ENCODE data around the gene ZFP3.
"Not testable (repeated sequence)": the region's sequence is repeated elsewhere in the genome, so short reads cannot be mapped to it uniquely, and the experiment has no call there.

Gene ZFP3

DNA sequence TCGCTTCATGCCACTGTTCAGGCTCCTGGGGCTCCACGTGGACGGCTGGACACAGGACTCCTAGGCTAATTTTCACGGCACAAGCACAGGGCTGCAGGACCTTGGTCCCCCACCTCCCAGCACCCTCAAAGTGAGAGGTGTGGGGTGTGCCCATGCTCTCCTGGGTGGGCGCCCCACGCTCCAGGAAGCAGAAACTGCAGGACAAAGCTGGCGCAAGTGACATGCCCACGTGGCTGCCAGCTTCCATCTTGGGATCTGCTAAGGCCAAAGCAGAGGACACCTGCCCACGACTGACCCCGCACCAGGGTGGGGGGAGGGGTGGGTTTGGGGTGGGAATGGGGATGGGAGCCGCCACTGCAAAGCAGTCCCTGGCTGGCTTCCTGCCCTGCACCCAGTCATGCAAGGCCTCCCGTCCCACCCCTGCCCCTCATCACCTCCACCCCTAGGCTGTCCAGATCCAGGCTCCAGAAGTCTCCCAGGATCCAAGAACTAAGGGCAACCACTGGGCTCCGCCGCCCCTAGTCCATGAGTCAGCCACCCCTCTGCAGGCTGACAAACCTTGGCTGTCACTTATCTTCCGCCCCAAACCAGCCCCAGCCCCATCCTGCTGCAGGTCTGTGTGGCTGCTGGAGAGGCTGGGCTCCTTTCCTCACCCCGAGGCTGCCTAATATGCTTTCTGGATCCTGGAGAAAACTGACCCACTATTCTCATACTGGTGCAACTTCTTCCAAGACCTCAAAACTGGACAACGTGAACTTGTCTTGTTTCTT, 48.6 kb downstream of the ZFP3 start:
- no peak for FAIRE-seq

DNA sequence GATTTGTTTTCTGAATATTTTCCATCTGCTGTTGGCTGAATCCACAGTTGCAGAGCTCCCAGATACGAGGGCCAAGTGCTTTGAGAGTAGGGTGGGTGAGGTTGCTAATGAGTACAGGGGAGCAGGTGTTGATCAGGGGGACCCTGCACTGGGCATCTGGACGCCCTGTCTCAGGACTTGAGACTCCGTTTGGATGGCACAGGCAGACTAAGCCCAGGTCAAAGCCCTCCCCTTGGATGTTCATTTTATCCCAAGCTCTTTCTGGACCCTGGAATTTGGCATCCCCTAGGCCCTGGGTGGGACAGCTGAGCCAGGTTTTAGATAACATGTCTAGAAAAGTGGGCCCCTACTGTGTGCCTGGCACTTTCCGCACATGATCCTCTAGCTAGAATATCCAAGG, 49.6 kb downstream of the ZFP3 start:
- FAIRE-seq: no peak

DNA sequence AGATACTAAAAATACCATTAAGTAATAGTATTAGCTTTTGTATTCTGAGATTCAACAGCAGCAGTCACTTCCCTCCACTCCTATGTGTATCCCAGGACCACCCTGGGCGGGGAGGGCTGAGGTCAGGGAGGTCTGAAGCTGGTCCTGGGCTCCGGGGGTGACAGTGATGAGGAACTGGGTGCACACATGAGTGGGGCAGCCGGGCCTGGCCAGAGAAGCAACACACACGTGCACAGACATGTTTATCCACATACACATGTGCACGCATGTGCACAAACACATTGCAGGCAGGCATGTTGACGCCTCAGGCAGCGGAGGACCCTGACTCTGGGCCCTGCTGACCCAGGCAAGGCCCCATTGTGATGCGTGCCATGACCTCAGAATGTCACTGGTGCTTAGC, 50.1 kb downstream of the ZFP3 start:
- FAIRE-seq: not testable (repeated sequence)

DNA sequence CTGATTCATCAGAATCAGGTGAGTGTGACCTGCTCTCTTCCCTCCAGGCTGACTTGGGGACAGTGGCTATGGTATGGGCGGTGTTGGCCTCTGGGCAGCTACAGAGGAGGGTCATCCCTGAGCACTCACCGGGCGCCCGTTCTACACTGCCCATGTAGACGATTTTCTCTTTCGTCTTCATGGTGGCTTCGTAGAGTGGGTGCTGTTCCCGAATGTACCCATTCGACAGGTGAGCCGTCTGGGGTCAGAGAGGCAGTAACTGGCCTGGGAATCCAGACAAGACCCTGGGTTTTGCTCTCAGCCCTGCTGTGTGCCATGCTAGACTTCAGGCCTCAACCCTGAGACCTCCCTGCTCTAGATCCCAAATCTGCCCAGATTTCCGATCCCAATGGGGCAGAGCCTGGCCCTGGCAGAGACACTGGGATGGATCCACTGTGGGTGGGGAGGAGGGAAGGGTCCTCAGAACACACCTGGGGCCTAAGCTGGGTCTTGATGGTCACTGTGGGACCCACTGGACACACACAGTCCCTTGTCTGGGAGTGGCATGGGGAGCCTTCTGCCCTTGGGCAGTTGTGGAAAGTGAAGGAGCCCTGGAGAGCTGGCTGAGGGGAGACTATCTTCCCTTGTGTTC, 50.8 kb downstream of the ZFP3 start:
- FAIRE-seq: no peak

DNA sequence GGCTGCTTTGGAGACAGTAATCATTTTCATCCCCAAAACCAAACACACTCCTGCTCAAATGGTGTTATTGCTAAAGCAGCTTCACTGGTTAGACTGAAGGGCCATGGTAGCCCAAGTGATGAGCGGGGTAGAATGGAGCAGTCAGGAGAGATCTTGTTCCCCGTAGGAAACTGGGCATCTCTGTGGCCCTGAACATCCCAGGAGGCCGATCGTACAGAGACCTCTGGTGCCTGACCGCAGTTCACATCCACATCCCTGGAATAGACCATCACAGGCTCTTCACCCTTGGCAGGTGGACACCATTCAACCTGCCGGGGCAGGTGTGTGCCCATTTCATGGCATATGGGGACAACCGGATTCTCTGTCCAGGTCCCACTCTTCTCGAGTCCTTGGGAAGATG, 51.5 kb downstream of the ZFP3 start:
- not testable (repeated sequence) for FAIRE-seq

DNA sequence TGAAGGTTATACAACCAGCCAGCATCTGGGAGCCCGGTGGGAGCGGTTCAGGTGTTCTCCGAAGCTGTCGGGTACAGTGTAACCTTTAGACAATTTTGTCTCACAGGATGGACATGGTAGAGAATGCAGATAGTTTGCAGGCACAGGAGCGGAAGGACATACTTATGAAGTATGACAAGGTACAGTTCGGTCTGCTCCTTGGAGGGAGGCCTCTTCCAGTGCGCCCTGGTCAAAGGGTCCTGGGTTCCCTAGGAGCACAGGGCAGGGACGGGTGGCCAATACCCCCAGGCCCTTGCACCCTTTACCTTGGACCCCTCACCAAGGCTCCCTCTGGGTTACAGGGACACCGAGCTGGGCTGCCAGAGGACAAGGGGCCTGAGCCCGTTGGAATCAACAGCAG, 52.0 kb downstream of the ZFP3 start:
- not testable (repeated sequence) for FAIRE-seq

DNA sequence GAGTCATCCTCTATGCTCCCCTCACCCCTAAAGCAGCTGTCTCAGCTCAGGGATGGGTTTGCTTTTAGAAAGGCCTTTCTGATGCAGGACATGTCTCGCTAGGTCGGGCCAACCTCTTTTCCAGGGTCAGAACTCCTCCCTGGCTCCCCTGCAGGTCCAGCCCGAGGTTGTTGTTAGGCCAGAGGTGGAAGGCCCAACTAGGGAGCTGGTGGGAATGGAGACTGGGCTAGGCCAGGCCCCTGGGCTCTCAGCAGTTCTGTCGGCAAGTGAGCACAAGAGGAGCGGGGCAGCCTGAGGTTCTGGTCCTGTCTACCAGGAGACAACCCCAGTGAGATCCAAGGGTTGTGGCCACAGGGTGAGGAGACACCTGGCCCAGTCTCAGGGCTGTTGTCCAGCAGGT, 52.4 kb downstream of the ZFP3 start:
- not testable (repeated sequence) for FAIRE-seq

DNA sequence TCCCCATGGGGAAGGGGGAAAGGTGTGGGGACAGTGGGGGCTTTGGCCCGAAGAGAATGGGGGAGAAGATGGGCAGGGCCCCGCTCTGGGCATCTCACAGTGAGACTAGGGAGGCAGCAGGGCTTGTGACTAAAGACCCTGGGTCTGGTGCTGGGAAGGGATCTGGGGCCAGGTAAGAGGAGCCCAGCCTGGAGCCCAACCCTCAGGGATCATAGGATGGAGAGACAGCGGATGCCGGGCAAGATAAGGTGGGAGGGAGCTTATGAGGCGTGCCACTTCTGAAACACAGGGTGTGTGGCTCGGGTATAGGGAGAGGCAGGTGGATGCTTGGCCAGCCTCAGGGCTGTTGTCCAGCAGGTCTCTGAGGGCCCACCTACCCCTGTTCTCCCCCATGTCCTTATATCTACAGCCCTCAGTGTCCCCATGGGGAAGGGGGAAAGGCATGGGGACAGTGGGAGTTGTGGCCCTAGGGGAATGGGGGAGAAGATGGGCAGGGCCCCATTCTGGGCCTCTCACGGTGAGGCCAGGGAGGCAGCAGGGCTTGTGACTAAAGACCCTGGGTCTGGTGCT, 53.0 kb downstream of the ZFP3 start:
- FAIRE-seq: no peak

DNA sequence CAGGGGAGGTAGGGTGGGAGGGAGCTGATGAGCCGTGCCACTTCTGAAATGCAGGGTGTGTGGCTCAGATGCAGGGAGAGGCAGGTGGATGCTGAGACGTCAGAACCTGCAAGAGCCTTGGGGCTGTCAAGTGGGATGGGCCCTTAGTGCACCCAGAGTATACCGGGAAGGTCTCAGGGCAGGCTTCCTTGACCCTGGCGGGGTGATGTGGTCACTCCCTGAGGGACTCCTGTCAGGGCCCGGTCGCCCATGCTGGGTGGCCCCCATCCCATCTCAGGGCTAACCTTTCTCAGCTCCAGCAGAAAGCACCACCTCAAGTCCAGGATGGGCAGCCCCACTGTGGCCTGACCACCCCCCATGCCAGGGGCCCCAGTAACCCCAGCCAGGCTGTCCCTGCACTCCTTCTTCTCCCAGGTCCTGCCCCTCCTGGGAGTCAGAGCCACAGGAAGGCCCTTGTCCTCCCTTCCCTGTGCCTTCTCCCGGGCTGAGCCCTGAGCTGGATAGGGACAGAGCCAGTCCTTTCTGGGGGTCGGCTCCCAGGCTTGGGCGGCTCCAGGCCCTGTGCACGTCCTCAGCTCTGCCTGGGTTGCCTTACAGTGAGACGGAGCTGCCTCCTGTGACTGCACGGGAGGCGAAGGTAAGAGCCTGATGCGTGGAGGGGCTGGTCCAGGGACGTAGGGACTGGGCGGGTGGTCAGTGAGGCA, 53.7 kb downstream of the ZFP3 start:
- FAIRE-seq: not testable (repeated sequence)

DNA sequence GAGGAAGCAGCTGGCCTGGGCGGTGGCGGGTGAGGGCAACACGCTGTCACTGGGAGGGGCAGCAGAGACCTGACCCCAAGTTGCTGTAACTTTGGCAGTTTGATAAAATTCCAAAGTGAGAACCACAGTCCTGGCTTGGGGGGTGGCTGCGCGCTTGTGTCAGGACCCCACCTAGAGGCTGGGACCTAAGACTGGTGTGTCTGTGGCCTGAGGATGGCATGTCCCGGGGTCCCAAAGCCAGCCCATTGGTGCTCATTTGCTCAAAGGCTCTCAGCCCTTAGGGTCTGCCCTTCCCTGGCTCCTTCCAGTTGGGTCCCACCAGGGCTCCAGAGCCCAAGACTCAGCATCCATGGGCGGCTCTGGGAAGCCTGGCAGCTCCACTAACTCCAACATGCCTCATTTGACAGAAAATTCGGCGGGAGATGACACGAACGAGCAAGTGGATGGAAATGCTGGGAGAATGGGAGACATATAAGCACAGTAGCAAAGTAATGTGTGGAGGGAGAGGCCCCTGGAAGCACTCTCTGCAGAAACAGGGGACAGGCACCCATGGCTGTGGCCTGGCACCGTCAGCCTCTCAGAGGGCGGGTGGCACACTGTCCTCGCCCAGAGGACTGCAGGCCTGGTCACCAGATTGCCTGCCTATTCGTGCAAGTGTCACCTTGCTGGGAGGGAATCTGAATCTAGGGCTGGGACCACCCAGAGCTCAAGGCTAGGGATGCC, 54.4 kb downstream of the ZFP3 start:
- not testable (repeated sequence) for FAIRE-seq

DNA sequence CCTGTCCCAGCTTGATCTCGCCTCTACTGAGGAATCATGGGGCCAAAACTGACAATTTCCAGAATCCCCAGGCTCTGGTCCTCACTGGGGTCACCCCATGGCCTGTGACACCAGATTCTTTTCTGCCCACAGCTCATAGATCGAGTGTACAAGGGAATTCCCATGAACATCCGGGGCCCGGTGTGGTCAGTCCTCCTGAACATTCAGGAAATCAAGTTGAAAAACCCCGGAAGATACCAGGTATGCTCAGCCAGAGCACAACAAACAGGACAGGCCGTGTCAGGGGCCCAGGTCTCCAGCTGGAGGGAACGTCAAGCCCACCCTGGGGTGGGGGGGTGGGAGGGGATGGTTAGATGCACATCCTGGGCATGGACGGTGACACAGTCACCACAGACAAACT, 55.0 kb downstream of the ZFP3 start:
- FAIRE-seq: no peak

DNA sequence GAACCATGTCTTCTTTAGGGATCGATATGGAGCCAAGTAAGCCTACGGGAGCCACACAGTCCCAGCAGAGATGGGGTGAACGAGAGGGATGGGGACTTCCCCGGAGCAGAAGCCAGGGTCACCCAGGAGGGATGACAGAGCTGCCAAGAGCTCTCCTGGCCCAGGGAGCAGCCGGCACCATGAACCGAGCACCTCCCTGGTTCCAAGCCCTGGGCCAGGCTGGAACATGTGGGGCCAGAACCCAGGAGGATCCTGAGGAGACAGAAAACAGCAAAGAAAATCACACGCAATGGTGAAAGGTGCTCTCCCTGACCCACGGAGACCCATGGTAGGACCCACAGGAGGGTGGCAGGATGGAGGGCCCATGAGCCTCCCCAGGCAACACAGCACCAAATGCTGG, 55.7 kb downstream of the ZFP3 start:
- not testable (repeated sequence) for FAIRE-seq

DNA sequence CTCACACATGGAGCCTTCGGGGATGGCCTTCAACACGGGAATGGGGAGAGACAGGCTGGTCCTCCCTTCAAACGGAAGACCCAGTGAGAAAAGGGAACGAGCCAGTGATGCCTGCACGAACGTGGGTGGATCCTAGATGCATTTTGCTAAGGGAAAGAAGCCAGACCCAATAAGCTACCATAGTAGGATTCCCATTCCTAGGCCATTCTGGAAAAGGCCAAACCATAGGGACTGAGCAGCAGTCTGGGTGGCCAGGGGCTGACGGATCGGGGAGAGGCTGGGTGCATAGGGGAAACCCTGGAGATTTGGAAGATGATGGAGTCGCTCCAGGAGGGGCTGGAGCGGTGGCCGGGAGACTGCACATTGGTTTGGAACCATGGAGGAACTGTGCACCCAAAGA, 56.3 kb downstream of the ZFP3 start:
- not testable (repeated sequence) for FAIRE-seq

DNA sequence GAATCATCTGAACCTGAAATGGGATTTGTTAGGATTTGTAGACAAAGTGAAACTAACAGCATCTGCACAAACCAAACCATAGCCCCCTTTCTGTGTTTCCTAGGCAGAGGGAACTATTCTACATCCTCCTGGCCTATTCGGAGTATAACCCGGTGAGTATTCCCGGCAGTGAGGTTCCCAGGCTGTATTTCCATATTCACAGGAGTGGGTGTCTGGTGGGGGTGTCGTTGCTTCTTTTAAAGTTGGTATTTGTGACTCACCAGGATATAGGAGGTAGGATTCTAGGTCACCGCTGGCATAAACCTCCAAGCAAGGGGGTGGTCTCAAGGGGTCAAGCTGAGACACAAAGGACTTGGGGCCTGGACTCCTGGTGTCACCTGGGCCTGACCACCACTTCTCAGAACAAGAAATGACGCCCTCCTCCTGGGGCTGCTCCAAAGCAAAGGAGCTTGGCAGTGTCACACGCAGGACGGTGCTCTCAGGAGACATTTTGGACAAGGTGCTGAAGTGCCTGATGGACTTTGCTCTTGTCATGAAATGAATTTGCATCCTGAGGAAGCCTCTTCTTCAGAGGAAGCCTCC, 57.0 kb downstream of the ZFP3 start:
- not testable (repeated sequence) for FAIRE-seq

DNA sequence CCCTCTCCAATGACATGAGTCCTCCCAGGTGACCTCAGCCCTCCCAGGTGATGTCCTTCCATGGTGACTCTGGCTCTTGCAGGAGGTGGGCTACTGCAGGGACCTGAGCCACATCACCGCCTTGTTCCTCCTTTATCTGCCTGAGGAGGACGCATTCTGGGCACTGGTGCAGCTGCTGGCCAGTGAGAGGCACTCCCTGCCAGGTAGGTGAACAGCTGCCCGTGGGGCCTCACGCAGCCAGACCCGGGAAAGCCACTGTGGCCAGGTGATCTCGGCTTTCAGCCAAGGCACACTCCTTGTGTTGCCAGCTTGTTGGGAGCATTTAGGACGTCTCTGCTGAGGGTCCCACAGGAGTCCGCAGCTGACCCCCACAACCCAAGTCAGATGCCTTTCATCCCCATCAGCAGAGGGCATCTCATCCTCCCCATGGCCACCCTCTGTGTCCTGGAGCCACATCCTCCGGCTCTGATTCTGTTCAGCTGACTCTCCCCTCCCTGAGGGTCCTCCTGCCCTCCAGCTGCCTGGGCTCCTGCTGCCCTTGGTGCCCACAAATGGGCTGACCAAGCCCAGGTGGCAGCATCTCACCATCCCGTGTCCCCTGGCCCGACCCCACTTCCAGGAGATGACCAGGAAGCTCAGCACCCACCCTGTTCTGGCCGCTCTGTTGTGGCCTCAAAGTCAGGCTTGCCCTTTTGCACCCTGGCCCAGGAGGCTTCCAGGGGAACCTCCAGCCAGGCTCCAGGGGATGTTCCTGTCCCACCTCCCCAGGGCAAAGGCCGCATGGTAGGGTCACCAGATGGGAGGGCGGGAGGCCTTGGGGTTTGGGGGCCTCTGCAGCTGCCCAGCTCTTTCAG, 57.7 kb downstream of the ZFP3 start:
- FAIRE-seq: no peak

DNA sequence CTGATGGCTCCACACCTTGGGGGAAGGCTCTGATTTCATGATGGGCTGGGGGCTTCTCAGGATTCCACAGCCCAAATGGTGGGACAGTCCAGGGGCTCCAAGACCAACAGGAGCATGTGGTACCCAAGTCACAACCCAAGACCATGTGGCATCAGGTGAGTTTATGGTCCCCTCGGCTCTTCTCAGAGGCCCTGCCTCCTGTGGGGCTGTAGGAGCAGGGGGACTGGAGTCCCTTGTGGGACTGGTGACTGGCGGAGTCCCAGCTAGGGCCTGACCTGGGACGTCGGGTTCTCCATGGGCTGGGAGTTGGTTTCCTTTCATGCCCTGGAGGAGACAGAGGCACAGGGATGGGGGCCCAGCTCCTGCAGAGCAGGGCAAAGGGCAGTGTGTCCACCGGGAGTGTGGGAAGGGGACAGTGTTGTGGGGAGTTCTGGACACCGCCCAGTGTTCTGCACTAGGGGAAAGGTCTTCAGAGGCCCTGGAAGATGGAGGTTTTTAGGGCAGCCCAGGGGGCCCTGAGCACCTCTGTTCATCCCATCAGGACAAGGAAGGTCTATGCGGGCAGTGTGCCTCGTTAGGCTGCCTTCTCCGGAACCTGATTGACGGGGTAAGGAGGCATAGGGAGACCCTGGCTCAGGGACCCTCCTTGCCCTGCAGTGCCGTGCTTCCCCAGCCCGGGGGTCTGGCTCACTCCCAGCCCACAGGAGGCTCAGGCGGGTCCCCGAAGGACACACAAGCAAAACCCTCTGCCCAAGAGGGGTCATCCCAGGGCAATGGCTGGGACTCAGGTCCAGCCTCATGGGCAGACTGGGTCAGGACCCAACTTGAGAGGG, 58.5 kb downstream of the ZFP3 start:
- not testable (repeated sequence) for FAIRE-seq

DNA sequence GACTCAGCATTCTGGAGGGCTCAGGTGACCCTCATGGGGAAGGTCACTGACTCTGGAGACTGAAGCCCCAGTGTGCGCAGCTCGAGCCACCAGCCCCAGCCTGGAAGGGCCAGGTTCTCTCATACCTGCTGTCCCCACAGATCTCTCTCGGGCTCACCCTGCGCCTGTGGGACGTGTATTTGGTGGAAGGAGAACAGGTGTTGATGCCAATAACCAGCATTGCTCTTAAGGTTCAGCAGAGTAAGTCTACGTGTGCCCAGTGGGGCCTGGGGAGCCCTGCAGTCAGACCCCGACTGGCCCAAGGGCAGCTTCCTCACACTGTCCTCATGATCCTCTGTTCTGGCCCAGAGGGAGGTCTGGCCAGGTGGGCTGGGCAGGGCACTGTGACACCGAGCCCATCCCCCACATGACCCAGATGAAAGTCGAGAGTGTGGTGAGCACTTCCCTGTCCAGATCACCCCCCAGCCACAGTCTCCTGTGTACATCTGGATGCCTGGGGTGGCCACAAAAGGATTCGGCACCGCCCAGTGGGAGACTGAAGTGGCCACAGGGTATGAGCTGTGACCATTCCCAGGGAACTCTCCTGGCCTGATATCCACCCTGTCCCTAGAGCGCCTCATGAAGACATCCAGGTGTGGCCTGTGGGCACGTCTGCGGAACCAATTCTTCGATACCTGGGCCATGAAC, 59.4 kb downstream of the ZFP3 start:
- not testable (repeated sequence) for FAIRE-seq

DNA sequence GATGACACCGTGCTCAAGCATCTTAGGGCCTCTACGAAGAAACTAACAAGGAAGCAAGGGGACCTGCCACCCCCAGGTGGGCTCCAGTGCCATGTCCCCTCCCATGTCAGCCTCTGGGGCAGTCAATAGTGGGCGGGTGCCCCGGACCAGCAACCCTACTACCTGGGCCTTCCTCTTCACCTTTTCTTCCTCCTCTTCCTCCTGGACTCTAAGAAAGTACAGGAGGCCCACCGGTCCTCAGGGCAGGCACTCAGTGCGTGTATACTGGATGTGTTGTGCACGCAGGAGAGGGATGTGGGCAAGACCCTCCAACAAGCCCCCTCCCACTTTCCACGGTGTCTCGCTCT, 59.9 kb downstream of the ZFP3 start:
- not testable (repeated sequence) for FAIRE-seq

DNA sequence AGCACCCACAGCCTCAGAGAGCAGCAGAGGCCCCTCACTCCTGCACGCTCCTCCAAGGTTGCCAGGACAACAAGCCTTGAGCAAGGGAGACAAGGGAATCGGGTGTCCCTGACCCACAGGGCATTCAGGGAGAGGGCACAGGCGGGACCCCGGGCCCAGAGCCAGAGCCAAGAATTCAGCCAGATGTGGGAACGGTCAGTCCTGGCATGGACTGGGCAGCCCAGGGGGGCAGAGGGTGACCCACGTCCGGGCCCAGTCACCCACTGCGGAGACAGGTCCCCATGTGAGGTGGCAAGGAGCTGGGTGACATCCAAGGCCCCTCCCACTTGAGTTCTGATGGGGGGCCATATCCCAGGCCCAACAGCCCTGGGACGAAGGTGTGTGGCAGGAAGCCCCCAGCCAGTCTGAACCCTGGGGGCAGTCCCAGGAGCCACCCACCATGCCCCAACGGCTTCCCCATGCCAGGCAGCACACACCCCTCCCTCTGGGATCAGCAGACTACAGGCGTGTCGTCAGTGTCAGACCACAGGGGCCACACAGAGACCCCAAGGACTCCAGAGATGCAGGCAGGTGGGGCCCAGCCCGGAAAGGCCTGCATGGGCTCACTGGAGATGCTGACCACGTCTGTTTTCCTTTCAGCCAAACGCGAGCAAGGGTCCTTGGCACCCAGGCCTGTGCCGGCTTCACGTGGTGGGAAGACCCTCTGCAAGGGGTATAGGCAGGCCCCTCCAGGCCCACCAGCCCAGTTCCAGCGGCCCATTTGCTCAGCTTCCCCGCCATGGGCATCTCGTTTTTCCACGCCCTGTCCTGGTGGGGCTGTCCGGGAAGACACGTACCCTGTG, 60.6 kb downstream of the ZFP3 start:
- FAIRE-seq: no peak

Measured in islet of Langerhans (tissue), 1 donor.